HG02840 (cell line): ENCODE results near the gene MYOF.
"Not testable (repeated sequence)": the region's sequence is repeated elsewhere in the genome, so short reads cannot be mapped to it uniquely, and the experiment has no call there.

ENCODE experiments used
- ATAC-seq: cut with Tn5 transposase; IDR thresholded peaks from one replicate; pipeline ENCODE4 v1.9.1; 2021; ENCODE audit warnings: mild to moderate bottlenecking, moderate library complexity, moderate number of reproducible peaks; ENCODE audit not compliant: unreplicated experiment, low FRiP score

Gene MYOF

GRCh38 chr10:93305122-93305521 is 177.0 kb downstream of the MYOF start:
- no peak for ATAC-seq

- ATAC-seq = no peak
Measured at GRCh38 chr10:93300981-93301380, 181.2 kb downstream of the MYOF start.

GRCh38 chr10:93300288-93300917 is 181.7 kb downstream of the MYOF start:
- ATAC-seq = no peak

GRCh38 chr10:93299606-93300287 is 182.4 kb downstream of the MYOF start:
- no peak for ATAC-seq

GRCh38 chr10:93299195-93299594 is 182.9 kb downstream of the MYOF start:
- ATAC-seq = no peak

- ATAC-seq = no peak
Measured at GRCh38 chr10:93296151-93296550, 186.0 kb downstream of the MYOF start.

GRCh38 chr10:93293999-93294398 is 188.1 kb downstream of the MYOF start:
- ATAC-seq = no peak

- no peak for ATAC-seq
Measured at GRCh38 chr10:93290661-93291354, 191.3 kb downstream of the MYOF start.

- ATAC-seq = no peak
Measured at GRCh38 chr10:93288679-93289634, 193.2 kb downstream of the MYOF start.

GRCh38 chr10:93287775-93288174 is 194.4 kb downstream of the MYOF start:
- no peak for ATAC-seq

- ATAC-seq = not testable (repeated sequence)
Measured at GRCh38 chr10:93284246-93284645, 197.9 kb downstream of the MYOF start.

GRCh38 chr10:93281367-93281720 is 200.8 kb downstream of the MYOF start:
- no peak for ATAC-seq

GRCh38 chr10:93280699-93281366 is 201.3 kb downstream of the MYOF start:
- no peak for ATAC-seq

GRCh38 chr10:93280121-93280698 is 201.9 kb downstream of the MYOF start:
- ATAC-seq = no peak

GRCh38 chr10:93277360-93277759 is 204.8 kb downstream of the MYOF start:
- no peak for ATAC-seq

GRCh38 chr10:93274419-93274818 is 207.7 kb downstream of the MYOF start:
- no peak for ATAC-seq

- ATAC-seq = no peak
Measured at GRCh38 chr10:93272884-93273675, 209.1 kb downstream of the MYOF start.

- ATAC-seq = no peak
Measured at GRCh38 chr10:93271347-93271746, 210.8 kb downstream of the MYOF start.

- no peak for ATAC-seq
Measured at GRCh38 chr10:93269281-93269680, 212.9 kb downstream of the MYOF start.
